Calu3 (cell line): ENCODE measurements around the gene PTPRN2. TPM values are rescaled to one million over a fixed set of nuclear protein-coding genes. Genes with fewer than 3 reads are reported as not detected.

ENCODE experiments used
- BruUV-seq: library from RNA; stranded (reverse); fragments of 400-500 nt; replicated peaks from 2 replicates; lab custom pipeline; 2021; lab: Mats Ljungman, UMichigan
- CTCF ChIA-PET: fragments of 300-600 bp; sonication (Branson Sonifier 250); formaldehyde crosslinking; loops from one replicate; lab custom pipeline; 2022; ENCODE audit warnings: antibody characterized with exemption; lab: Charles Lee
- DNase-seq: peaks from one replicate; pipeline ENCODE4 v3.0.0; 2022
- H3K27ac Mint-ChIP-seq: one replicate; pipeline ENCODE4 v1.8.0; 2022; ENCODE audit warnings: mixed read lengths; ENCODE audit not compliant: unreplicated experiment
- H3K27me3 Mint-ChIP-seq: one replicate; pipeline ENCODE4 v1.8.0; 2022; ENCODE audit warnings: mixed read lengths; ENCODE audit not compliant: unreplicated experiment
- H3K36me3 Mint-ChIP-seq: one replicate; pipeline ENCODE4 v1.8.0; 2022; ENCODE audit warnings: mild to moderate bottlenecking, moderate library complexity, mixed read lengths; ENCODE audit not compliant: insufficient read depth, unreplicated experiment
- H3K4me1 Mint-ChIP-seq: one replicate; pipeline ENCODE4 v1.8.0; 2022; ENCODE audit warnings: mild to moderate bottlenecking, low read depth, mixed read lengths; ENCODE audit not compliant: unreplicated experiment
- H3K4me3 Mint-ChIP-seq: one replicate; pipeline ENCODE4 v1.8.0; 2022; ENCODE audit warnings: mild to moderate bottlenecking, low read depth, moderate library complexity, mixed read lengths; ENCODE audit not compliant: unreplicated experiment
- H3K9me3 Mint-ChIP-seq: one replicate; pipeline ENCODE4 v1.8.0; 2022; ENCODE audit warnings: low read depth, mixed read lengths; ENCODE audit not compliant: unreplicated experiment
- intact Hi-C: fragments of 100-400 bp; cut with micrococcal nuclease; formaldehyde crosslinking; loops from one replicate; pipeline ENCODE4 v1.10.0; 2022; ENCODE audit not compliant: unreplicated experiment
- total RNA-seq: library from RNA; stranded (reverse); gene quantifications from 2 replicates; pipeline ENCODE4 v1.2.3, GENCODE V29; 2022
- TF ChIP-seq, protein P1 (sequence below): fragments of 200-600 bp; IDR thresholded peaks from one replicate; pipeline ENCODE4 v1.8.0; 2022; ENCODE audit warnings: antibody characterized with exemption; ENCODE audit not compliant: unreplicated experiment

PTPRN2 gene
- total RNA-seq, 1 experiment from 2014 or later = 2.0 TPM

DNA sequence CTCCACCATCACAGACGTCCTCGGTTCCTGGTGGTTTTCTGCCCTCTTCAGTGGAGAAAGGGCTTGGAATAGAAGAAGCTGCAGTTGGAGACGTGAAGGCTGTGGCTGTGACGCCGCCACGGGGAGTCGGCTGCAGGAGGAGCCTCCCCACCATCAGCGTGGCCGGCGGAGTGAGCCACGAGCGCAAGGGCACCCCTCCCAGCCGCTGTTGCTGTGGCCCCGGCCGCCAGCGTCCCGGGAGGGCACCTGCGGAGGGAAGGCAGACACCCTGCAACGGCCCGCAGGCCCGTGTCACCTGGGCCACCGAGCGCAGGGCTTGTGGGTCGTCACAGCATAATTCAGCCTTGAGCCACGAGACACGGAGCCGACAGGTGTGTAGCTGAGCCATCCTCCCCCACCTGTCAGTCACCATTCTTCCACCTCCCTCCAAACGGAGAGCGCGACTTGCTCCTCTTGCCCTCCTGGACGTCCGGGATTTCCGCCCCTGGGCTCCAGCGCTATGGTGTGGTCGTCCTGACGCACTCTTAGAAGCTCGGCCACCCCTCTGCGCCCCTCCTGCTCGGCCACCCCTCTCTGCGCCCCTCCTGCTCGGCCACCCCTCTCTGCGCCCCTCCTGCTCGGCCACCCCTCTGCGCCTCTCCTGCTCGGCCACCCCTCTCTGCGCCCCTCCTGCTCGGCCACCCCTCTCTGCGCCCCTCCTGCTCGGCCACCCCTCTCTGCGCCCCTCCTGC lies 102.7 kb downstream of the PTPRN2 start:
- CTCF ChIA-PET = no interaction called here
- Mint-ChIP-seq H3K9me3 (peaks cover 9% of the 10 kb centered on the region), H3K27ac (no peak overlapping the region), H3K4me1 (no peaks in the 10 kb centered on the region), H3K36me3 (no peaks in the 10 kb centered on the region), H3K4me3 (no peak overlapping the region), H3K27me3 (no peaks in the 10 kb centered on the region)
- no TSS peak for BruUV-seq
- DNase-seq = no peak
- TF ChIP-seq, protein P1, sequence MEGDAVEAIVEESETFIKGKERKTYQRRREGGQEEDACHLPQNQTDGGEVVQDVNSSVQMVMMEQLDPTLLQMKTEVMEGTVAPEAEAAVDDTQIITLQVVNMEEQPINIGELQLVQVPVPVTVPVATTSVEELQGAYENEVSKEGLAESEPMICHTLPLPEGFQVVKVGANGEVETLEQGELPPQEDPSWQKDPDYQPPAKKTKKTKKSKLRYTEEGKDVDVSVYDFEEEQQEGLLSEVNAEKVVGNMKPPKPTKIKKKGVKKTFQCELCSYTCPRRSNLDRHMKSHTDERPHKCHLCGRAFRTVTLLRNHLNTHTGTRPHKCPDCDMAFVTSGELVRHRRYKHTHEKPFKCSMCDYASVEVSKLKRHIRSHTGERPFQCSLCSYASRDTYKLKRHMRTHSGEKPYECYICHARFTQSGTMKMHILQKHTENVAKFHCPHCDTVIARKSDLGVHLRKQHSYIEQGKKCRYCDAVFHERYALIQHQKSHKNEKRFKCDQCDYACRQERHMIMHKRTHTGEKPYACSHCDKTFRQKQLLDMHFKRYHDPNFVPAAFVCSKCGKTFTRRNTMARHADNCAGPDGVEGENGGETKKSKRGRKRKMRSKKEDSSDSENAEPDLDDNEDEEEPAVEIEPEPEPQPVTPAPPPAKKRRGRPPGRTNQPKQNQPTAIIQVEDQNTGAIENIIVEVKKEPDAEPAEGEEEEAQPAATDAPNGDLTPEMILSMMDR = no peak
- intact Hi-C loops = no loop called here

DNA sequence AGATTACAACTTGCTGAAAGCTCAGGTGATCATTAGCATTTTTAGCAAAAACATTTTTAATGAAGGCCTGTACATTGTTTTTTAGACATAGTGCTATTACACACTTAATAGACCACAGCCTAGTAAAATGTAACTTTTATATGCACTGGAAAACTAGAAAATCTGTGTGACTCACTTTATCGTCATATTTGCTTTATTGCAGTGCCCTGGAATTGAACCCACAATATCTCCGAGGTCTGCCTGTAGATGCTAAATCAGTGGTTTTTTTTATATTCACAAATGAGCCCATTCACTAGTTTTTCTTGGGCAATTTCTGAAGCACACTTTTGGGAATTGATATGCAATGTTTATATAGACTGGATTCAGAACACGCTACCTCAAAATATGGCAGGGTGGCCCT lies 105.1 kb downstream of the PTPRN2 start:
- H3K4me3 Mint-ChIP-seq = no peak overlapping the region
- intact Hi-C loops = no loop called here
- H3K9me3 Mint-ChIP-seq = peaks cover 13% of the 10 kb centered on the region
- BruUV-seq = no TSS peak
- no peaks in the 10 kb centered on the region for H3K36me3 Mint-ChIP-seq
- DNase-seq = no peak
- TF ChIP-seq, protein P1 = no peak
- H3K27ac Mint-ChIP-seq = no peak overlapping the region
- no peaks in the 10 kb centered on the region for H3K4me1 Mint-ChIP-seq
- H3K27me3 Mint-ChIP-seq = no peaks in the 10 kb centered on the region
- CTCF ChIA-PET = no interaction called here

DNA sequence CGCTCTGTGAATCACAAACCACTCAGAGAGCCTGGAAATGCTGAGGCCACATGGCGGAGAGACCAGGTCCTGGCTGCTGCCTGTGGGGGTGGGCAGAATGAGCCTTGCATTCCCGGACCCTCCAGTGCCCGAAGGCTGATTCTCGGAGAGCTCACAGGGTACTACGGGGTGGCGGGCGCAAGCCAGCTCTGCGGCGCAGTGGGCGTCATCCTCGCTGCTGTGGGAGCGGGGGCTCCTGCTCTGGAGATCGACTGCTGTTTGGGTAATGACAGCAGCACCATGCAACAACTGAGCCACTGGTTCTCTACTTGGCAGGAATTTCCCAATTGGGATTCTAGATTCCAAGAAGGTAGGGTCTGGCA lies 108.0 kb downstream of the PTPRN2 start:
- H3K27me3 Mint-ChIP-seq = no peaks in the 10 kb centered on the region
- BruUV-seq = no TSS peak
- H3K36me3 Mint-ChIP-seq = no peaks in the 10 kb centered on the region
- CTCF ChIA-PET = no interaction called here
- no peak overlapping the region for H3K27ac Mint-ChIP-seq
- TF ChIP-seq, protein P1 = no peak
- intact Hi-C loops = no loop called here
- no peaks in the 10 kb centered on the region for H3K4me1 Mint-ChIP-seq
- no peak for DNase-seq
- peaks cover 9% of the 10 kb centered on the region for H3K9me3 Mint-ChIP-seq
- no peak overlapping the region for H3K4me3 Mint-ChIP-seq

DNA sequence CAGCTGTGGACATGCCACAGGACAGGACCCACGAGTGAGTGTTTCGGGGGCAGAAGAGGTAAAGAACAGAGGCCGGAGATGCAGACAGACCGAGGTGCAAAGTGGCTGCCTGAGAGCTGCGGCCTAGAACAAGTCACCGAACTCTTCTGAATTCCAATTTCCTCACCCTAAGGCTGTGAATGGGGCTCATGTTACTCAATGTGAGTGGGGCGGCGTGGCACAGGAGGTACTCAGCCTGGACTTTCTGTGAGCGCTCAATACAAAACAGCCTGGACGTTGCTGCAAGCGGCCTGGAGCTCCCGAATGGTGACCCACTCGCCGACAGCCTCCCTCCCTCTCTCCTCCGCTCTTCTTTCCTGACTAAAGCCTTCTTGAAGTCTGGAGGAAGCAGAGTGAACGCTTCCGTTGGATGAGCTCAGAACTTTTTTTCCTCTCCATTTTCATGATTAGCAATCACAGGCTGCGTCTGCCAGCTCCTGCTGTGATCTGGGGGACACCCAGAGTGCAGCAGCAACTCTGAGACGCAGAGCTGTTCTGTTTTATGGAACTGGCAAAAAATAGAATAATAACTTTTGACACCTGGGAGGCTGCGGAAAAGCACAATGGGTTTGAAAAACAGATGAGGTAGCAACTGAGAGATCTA lies 108.5 kb downstream of the PTPRN2 start:
- CTCF ChIA-PET = no interaction called here
- TF ChIP-seq, protein P1 = no peak
- peaks cover 9% of the 10 kb centered on the region for H3K9me3 Mint-ChIP-seq
- no peaks in the 10 kb centered on the region for H3K27me3 Mint-ChIP-seq
- H3K4me3 Mint-ChIP-seq = no peak overlapping the region
- no peak for DNase-seq
- no peaks in the 10 kb centered on the region for H3K36me3 Mint-ChIP-seq
- no TSS peak for BruUV-seq
- intact Hi-C loops = no loop called here
- H3K4me1 Mint-ChIP-seq = no peaks in the 10 kb centered on the region
- H3K27ac Mint-ChIP-seq = no peak overlapping the region
